Neuronal stem cell (in vitro differentiated cells): Measurements from ENCODE around the gene MTO1.

Experiments
- DNase-seq: peaks from one replicate; pipeline ENCODE4 v3.0.0-alpha.2; 2013; ENCODE audit warnings: low spot score
- H2AFZ ChIP-seq: one replicate; pipeline ENCODE4 v1.6.1; 2013; ENCODE audit warnings: mild to moderate bottlenecking, low read length, inconsistent platforms
- H2AK5ac ChIP-seq: 2 replicates; pipeline ENCODE4 v1.6.1; 2013; ENCODE audit warnings: low read depth, mild to moderate bottlenecking, inconsistent platforms, low read length, moderate library complexity, mixed read lengths
- H2BK120ac ChIP-seq: 2 replicates; pipeline ENCODE4 v1.6.1; 2013; ENCODE audit warnings: low read depth, mild to moderate bottlenecking, inconsistent platforms, low read length, moderate library complexity, mixed read lengths
- H2BK12ac ChIP-seq: one replicate; pipeline ENCODE4 v1.6.1; 2013; ENCODE audit warnings: low read length, inconsistent platforms
- H2BK15ac ChIP-seq: 2 replicates; pipeline ENCODE4 v1.6.1; 2013; ENCODE audit warnings: mild to moderate bottlenecking, low read length, inconsistent platforms, mixed read lengths
- H2BK5ac ChIP-seq: one replicate; pipeline ENCODE4 v1.6.1; 2013; ENCODE audit warnings: inconsistent platforms, mild to moderate bottlenecking, low read length, moderate library complexity
- H3K14ac ChIP-seq: one replicate; pipeline ENCODE4 v1.6.1; 2013; ENCODE audit warnings: low read length, inconsistent platforms
- H3K18ac ChIP-seq: 2 replicates; pipeline ENCODE4 v1.6.1; 2013; ENCODE audit warnings: low read length, inconsistent platforms
- H3K23ac ChIP-seq: 2 replicates; pipeline ENCODE4 v1.6.1; 2013; ENCODE audit warnings: low read depth, mild to moderate bottlenecking, mixed read lengths, low read length, inconsistent platforms; ENCODE audit not compliant: poor library complexity
- H3K27ac ChIP-seq: replicated peaks from 3 replicates; pipeline ENCODE4 v1.5.1; 2013; ENCODE audit warnings: low read length, inconsistent platforms
- H3K27me3 ChIP-seq, 3 experiments: 2 replicates each; pipeline ENCODE4 v1.6.1; 2013; ENCODE audit warnings: low read length in 3 of 3, mild to moderate bottlenecking in 2 of 3, inconsistent platforms in 1 of 3, low read depth in 1 of 3, mixed read lengths in 1 of 3, moderate library complexity in 1 of 3; ENCODE audit not compliant: control insufficient read depth in 3 of 3, insufficient read depth in 3 of 3
- H3K36me3 ChIP-seq, 2 donors: replicated peaks in 1 of 2; 2 replicates each; pipeline ENCODE4 v1.6.1; 2013; ENCODE audit warnings: low read length in 2 of 2; ENCODE audit not compliant: control insufficient read depth in 2 of 2, insufficient read depth in 2 of 2
- H3K4ac ChIP-seq: 2 replicates; pipeline ENCODE4 v1.6.1; 2013; ENCODE audit warnings: inconsistent platforms, mild to moderate bottlenecking, low read length, moderate library complexity
- H3K4me1 ChIP-seq, 2 donors: 1 replicate in 1 of 2; 2 replicates in 1 of 2; pipeline ENCODE4 v1.6.1; 2013; ENCODE audit warnings: low read length in 2 of 2, low read depth in 1 of 2; ENCODE audit not compliant: control insufficient read depth in 2 of 2, insufficient read depth in 1 of 2
- H3K4me2 ChIP-seq: one replicate; pipeline ENCODE4 v1.6.1; 2013; ENCODE audit warnings: mild to moderate bottlenecking, low read length, inconsistent platforms; ENCODE audit not compliant: insufficient read depth, poor library complexity, severe bottlenecking
- H3K4me3 ChIP-seq, 2 donors: 2 replicates each; pipeline ENCODE4 v1.5.1; 2013; ENCODE audit warnings: low read length in 2 of 2, mild to moderate bottlenecking in 2 of 2, inconsistent platforms in 1 of 2, moderate library complexity in 1 of 2
- H3K79me1 ChIP-seq: one replicate; pipeline ENCODE4 v1.6.1; 2013; ENCODE audit warnings: low read depth, mild to moderate bottlenecking, inconsistent platforms, low read length, moderate library complexity
- H3K9ac ChIP-seq: one replicate; pipeline ENCODE4 v1.6.1; 2013; ENCODE audit warnings: mild to moderate bottlenecking, low read depth, low read length, inconsistent platforms; ENCODE audit not compliant: poor library complexity
- H3K9me3 ChIP-seq, 2 donors: replicated peaks in 1 of 2; 2 replicates each; pipeline versions ENCODE3 to v1.6.1; 2013; ENCODE audit warnings: low read length in 2 of 2, mild to moderate bottlenecking in 2 of 2, inconsistent platforms in 1 of 2, low read depth in 1 of 2, mixed read lengths in 1 of 2, moderate library complexity in 1 of 2; ENCODE audit not compliant: control insufficient read depth in 2 of 2, insufficient read depth in 1 of 2
- H4K8ac ChIP-seq: one replicate; pipeline ENCODE4 v1.6.1; 2013; ENCODE audit warnings: low read depth, mild to moderate bottlenecking, inconsistent platforms, low read length, moderate library complexity
- H4K91ac ChIP-seq: one replicate; pipeline ENCODE4 v1.6.1; 2013; ENCODE audit warnings: low read length, low read depth, mild to moderate bottlenecking, inconsistent platforms; ENCODE audit not compliant: poor library complexity
- WGBS, 2 donors: extraction: QIAGEN DNeasy Blood & Tissue Kit; methylation state at CpG; one replicate each; pipeline ENCODE4 v1.1.7; 2013; ENCODE audit warnings: missing lambda C conversion rate in 2 of 2, mixed read lengths in 1 of 2; ENCODE audit not compliant: insufficient read length in 2 of 2, insufficient replicate concordance in 1 of 2; ENCODE audit errors: extremely low coverage in 2 of 2; 5-methylcytosine and 5-hydroxymethylcytosine counted together

The MTO1 gene

DNA sequence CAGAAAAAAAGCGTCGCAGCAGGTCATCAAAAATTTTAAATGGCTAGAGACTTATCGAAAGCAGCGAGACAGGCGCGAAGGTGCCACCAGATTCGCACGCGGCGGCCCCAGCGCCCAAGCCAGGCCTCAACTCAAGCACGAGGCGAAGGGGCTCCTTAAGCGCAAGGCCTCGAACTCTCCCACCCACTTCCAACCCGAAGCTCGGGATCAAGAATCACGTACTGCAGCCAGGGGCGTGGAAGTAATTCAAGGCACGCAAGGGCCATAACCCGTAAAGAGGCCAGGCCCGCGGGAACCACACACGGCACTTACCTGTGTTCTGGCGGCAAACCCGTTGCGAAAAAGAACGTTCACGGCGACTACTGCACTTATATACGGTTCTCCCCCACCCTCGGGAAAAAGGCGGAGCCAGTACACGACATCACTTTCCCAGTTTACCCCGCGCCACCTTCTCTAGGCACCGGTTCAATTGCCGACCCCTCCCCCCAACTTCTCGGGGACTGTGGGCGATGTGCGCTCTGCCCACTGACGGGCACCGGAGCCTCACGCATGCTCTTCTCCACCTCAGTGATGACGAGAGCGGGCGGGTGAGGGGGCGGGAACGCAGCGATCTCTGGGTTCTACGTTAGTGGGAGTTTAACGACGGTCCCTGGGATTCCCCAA lies 59.3 kb downstream of the MTO1 start, which contains the start of gene EEF1A1:
Gene EEF1A1, minus strand, starts transcription at position 345 of the 663 bp plus-strand sequence. CDS start 1,006 bp downstream, outside the sequence.
- peaks cover 6 to 9% of the 10 kb centered on the region in 2 donors for H3K4me1 ChIP-seq
- peak within 1 kb of the TSS; percentile 91 to 99 for H3K4me3 ChIP-seq
- peak within 1 kb of the TSS; percentile 82 for H4K8ac ChIP-seq
- H4K91ac ChIP-seq, result no peak within 1 kb of the TSS
- peak; percentile 99 for DNase-seq
- H2AK5ac ChIP-seq, result peak within 1 kb of the TSS; percentile 100
- H3K4me2 ChIP-seq, result peak within 1 kb of the TSS; percentile 71
- peak within 1 kb of the TSS; percentile 92 for H2BK15ac ChIP-seq
- H3K9me3 ChIP-seq, result peaks cover 0 to 2% of the 10 kb centered on the region in 2 donors
- peak within 1 kb of the TSS; percentile 10 for H2BK12ac ChIP-seq
- H3K14ac ChIP-seq, result peak within 1 kb of the TSS; percentile 97
- H2AFZ ChIP-seq, result peak within 1 kb of the TSS; percentile 88
- H2BK5ac ChIP-seq, result peak within 1 kb of the TSS; percentile 99
- peak within 1 kb of the TSS; percentile 98 for H3K4ac ChIP-seq
- peak within 1 kb of the TSS; percentile 96 for H2BK120ac ChIP-seq
- H3K79me1 ChIP-seq, result peaks cover 6% of the 10 kb centered on the region
- H3K36me3 ChIP-seq, result peaks cover 25 to 43% of the 10 kb centered on the region in 2 donors
- H3K18ac ChIP-seq, result peak within 1 kb of the TSS; percentile 98
- H3K27ac ChIP-seq, result peak within 1 kb of the TSS; percentile 99
- peak within 1 kb of the TSS; percentile 99 for H3K9ac ChIP-seq
- H3K27me3 ChIP-seq, result no peaks in the 10 kb centered on the region
- H3K23ac ChIP-seq, result peak within 1 kb of the TSS; percentile 99
- no CpG with 5 or more reads among the region's 53 CpGs for WGBS, 2 donors

DNA sequence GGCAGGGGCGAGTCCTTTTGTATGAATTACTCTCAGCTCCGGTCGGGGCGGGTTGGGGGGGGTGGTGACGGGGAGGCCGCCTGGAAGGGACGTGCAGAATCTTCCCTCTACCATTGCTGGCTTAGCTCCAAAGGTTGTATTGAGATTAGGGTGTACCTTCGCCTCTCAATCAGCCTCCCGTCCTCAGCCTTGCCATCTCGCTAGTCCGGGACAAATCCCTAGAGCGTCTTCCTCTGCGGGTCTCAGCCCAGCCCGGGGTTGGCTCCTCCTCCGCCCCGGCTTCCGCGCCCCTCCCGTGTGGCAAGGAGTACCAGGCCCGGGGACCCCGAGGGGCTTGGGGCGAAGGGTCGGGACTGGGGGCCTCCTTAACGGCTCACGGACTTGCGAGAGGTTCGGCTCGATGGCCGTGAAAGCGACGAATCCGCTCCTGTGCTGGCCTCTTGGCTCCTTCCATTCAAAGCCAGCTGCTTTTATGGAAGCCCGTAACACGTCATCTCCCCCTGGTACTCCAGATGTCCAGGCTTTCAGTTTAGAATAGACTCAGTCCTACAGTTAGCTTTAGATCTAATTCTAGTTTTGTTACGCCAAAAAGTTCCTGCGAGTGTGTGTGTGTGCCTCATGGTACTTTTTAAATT lies 59.9 kb downstream of the MTO1 start:
- H3K4ac ChIP-seq, result peak overlapping the region; percentile 89
- WGBS, 2 donors, result no CpG with 5 or more reads among the region's 36 CpGs
- H3K9ac ChIP-seq, result peak overlapping the region; percentile 93
- peaks cover 22 to 37% of the 10 kb centered on the region in 2 donors for H3K36me3 ChIP-seq
- H3K23ac ChIP-seq, result peak overlapping the region; percentile 25
- no peak overlapping the region for H4K8ac ChIP-seq
- no peak for DNase-seq
- peak overlapping the region; percentile 88 for H2AFZ ChIP-seq
- H3K18ac ChIP-seq, result peak overlapping the region; percentile 95
- H2BK15ac ChIP-seq, result peak overlapping the region; percentile 24
- peaks cover 6 to 9% of the 10 kb centered on the region in 2 donors for H3K4me1 ChIP-seq
- H3K14ac ChIP-seq, result peak overlapping the region; percentile 71
- H2AK5ac ChIP-seq, result peak overlapping the region; percentile 88
- peak overlapping the region; percentile 96 for H2BK120ac ChIP-seq
- H3K27ac ChIP-seq, result peak overlapping the region; percentile 99
- H2BK5ac ChIP-seq, result peak overlapping the region; percentile 99
- peak overlapping the region; percentile 10 for H2BK12ac ChIP-seq
- H3K4me3 ChIP-seq, result peak overlapping the region; percentile 91 to 95
- H3K9me3 ChIP-seq, result peaks cover 0 to 2% of the 10 kb centered on the region in 2 donors
- H4K91ac ChIP-seq, result no peak overlapping the region
- H3K79me1 ChIP-seq, result peaks cover 6% of the 10 kb centered on the region
- no peaks in the 10 kb centered on the region for H3K27me3 ChIP-seq
- H3K4me2 ChIP-seq, result peak overlapping the region; percentile 71

DNA sequence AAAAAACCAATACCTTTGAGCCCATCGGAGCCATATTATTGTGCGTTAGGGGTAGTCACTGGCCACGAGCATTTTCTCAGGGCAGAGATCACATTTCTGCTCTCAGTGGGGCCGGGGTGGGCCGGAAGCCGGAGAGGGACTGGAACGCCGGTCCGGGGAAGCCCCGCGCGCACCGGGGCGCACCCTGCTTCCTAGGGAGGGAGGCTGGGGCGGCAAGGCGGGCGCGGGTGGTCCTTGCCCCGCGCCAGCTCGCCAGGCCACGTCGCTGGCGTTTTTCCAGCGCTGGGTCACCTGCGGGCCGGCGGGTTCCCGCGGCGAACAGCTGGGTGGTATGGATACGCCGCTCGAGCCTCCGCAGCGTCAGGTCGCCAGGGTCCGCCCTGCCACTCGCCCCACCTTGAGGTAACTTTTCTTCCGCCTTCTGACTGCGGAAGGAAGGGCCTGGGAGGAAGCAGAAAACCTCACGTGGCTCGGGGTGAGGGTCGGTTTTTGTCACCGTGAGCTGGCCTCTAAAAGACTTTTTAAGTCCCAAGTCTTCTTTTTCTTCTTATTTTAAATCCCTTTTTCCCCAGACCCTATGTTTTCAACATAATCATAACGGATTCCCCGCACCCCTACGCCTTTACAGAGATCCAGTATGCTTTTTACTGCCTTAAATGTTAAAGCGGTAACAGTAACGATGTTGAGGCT lies 62.0 kb downstream of the MTO1 start:
- H3K4me2 ChIP-seq, result peak overlapping the region; percentile 37
- no peak overlapping the region for H3K27ac ChIP-seq
- peak overlapping the region in 1 of 2 donors; percentile 69 for H3K4me3 ChIP-seq

More for the DNA sequence above, 62.0 kb downstream of the MTO1 start:
- Histone ChIP-seq H2AK5ac (peak overlapping the region; percentile 40), H3K4me1 (peaks cover 2% of the 10 kb centered on the region in 2 donors), H2BK15ac (peak overlapping the region; percentile 94), H2BK5ac (peak overlapping the region; percentile 59), H3K9me3 (peaks cover 0 to 2% of the 10 kb centered on the region in 2 donors), H3K27me3 (no peaks in the 10 kb centered on the region), H2AFZ (no peak overlapping the region), H3K36me3 (peaks cover 11 to 18% of the 10 kb centered on the region in 2 donors), H3K23ac (peak overlapping the region; percentile 87), H3K9ac (no peak overlapping the region), H4K8ac (no peak overlapping the region), H3K79me1 (peaks cover 4% of the 10 kb centered on the region), H3K14ac (no peak overlapping the region), H3K18ac (peak overlapping the region; percentile 87), H4K91ac (no peak overlapping the region), H3K4ac (peak overlapping the region; percentile 78), H2BK120ac (peak overlapping the region; percentile 2), H2BK12ac (no peak overlapping the region)
- no CpG with 5 or more reads among the region's 50 CpGs for WGBS, 2 donors
- no peak for DNase-seq
